GM13976 (cell line): ENCODE data around the gene NCK2.

ENCODE experiments used
- DNase-seq: peaks from one replicate; pipeline ENCODE4 v3.0.0; 2012; ENCODE audit warnings: low spot score
- in situ Hi-C: fragments of 300-500 bp; cut with MboI; formaldehyde crosslinking; loops from one replicate; pipeline ENCODE4 v1.12.0; 2022; ENCODE audit warnings: low sequenced_read_pairs, mixed read lengths, inconsistent platforms; ENCODE audit not compliant: unreplicated experiment
- TF ChIP-seq, protein P1 (sequence below): IDR thresholded peaks from 2 replicates; pipeline ENCODE4 v1.5.1; 2012; ENCODE audit warnings: borderline replicate concordance, mild to moderate bottlenecking; ENCODE audit not compliant: insufficient read depth; ENCODE audit errors: extremely low read depth, missing control alignments, control extremely low read depth

Gene NCK2

GRCh38 chr2:105836341-105836740 is 91.6 kb downstream of the NCK2 start:
- DNase-seq: no peak
- TF ChIP-seq, protein P1, sequence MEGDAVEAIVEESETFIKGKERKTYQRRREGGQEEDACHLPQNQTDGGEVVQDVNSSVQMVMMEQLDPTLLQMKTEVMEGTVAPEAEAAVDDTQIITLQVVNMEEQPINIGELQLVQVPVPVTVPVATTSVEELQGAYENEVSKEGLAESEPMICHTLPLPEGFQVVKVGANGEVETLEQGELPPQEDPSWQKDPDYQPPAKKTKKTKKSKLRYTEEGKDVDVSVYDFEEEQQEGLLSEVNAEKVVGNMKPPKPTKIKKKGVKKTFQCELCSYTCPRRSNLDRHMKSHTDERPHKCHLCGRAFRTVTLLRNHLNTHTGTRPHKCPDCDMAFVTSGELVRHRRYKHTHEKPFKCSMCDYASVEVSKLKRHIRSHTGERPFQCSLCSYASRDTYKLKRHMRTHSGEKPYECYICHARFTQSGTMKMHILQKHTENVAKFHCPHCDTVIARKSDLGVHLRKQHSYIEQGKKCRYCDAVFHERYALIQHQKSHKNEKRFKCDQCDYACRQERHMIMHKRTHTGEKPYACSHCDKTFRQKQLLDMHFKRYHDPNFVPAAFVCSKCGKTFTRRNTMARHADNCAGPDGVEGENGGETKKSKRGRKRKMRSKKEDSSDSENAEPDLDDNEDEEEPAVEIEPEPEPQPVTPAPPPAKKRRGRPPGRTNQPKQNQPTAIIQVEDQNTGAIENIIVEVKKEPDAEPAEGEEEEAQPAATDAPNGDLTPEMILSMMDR: no peak
- in situ Hi-C loops: no loop called here

GRCh38 chr2:105836840-105837692 is 92.4 kb downstream of the NCK2 start:
- TF ChIP-seq, protein P1: no peak
- DNase-seq: no peak
- in situ Hi-C loops: no loop called here

GRCh38 chr2:105839793-105840192 is 95.1 kb downstream of the NCK2 start:
- TF ChIP-seq, protein P1: no peak
- in situ Hi-C loops: no loop called here

GRCh38 chr2:105840933-105841332 is 96.2 kb downstream of the NCK2 start:
- DNase-seq: no peak
- TF ChIP-seq, protein P1: no peak
- in situ Hi-C loops: no loop called here

More at GRCh38 chr2:105839793-105840192, 95.1 kb downstream of the NCK2 start:
- DNase-seq: no peak

GRCh38 chr2:105841551-105841950 is 96.8 kb downstream of the NCK2 start:
- TF ChIP-seq, protein P1: no peak
- in situ Hi-C loops: no loop called here
- DNase-seq: no peak

GRCh38 chr2:105842555-105842954 is 97.8 kb downstream of the NCK2 start:
- DNase-seq: no peak
- in situ Hi-C loops: no loop called here
- TF ChIP-seq, protein P1: no peak
